Activated naive CD8-positive, alpha-beta T cell treated with anti-CD3 and anti-CD28 coated beads for 36 hours (primary cell): ENCODE results near the gene OR2Z1. TPM values are rescaled to one million over a fixed set of nuclear protein-coding genes. Genes with fewer than 3 reads are reported as not detected.
"Not testable (repeated sequence)": the region's sequence is repeated elsewhere in the genome, so short reads cannot be mapped to it uniquely, and the experiment has no call there.

ENCODE experiments used
- DNase-seq: peaks from one replicate; pipeline ENCODE4 v3.0.0; 2021
- H3K27ac Mint-ChIP-seq: one replicate; pipeline ENCODE4 v1.8.0; 2022; ENCODE audit warnings: mild to moderate bottlenecking, moderate library complexity, mixed read lengths
- H3K27me3 Mint-ChIP-seq: one replicate; pipeline ENCODE4 v1.8.0; 2022; ENCODE audit warnings: mild to moderate bottlenecking, mixed read lengths
- H3K36me3 Mint-ChIP-seq: one replicate; pipeline ENCODE4 v1.8.0; 2021; ENCODE audit warnings: mild to moderate bottlenecking, mixed read lengths
- H3K4me1 Mint-ChIP-seq: one replicate; pipeline ENCODE4 v1.8.0; 2021; ENCODE audit warnings: mixed read lengths
- H3K4me3 Mint-ChIP-seq: one replicate; pipeline ENCODE4 v1.8.0; 2022; ENCODE audit warnings: mild to moderate bottlenecking, moderate library complexity, mixed read lengths
- H3K9me3 Mint-ChIP-seq: one replicate; pipeline ENCODE4 v1.8.0; 2022; ENCODE audit warnings: mixed read lengths
- total RNA-seq, 2 experiments: library from RNA; stranded (reverse); gene quantifications; one replicate each; pipeline ENCODE4 v1.2.3, GENCODE V29; 2021

OR2Z1 gene
- total RNA-seq, 2 experiments from 2014 or later, result not detected

GRCh38 chr19:8696993-8697392 is 24.4 kb upstream of the OR2Z1 start:
- no peaks in the 10 kb centered on the region for H3K36me3 Mint-ChIP-seq
- no peak for DNase-seq
- no peak overlapping the region for H3K4me3 Mint-ChIP-seq
- no peak overlapping the region for H3K27ac Mint-ChIP-seq
- H3K4me1 Mint-ChIP-seq, result peaks cover 22% of the 10 kb centered on the region
- peaks cover 12% of the 10 kb centered on the region for H3K27me3 Mint-ChIP-seq
- H3K9me3 Mint-ChIP-seq, result no peaks in the 10 kb centered on the region

- H3K36me3 Mint-ChIP-seq, result no peaks in the 10 kb centered on the region
- peak; percentile 32 for DNase-seq
- H3K4me1 Mint-ChIP-seq, result peaks cover 30% of the 10 kb centered on the region
- H3K27me3 Mint-ChIP-seq, result peaks cover 8% of the 10 kb centered on the region
- no peak overlapping the region for H3K27ac Mint-ChIP-seq
- H3K4me3 Mint-ChIP-seq, result no peak overlapping the region
- H3K9me3 Mint-ChIP-seq, result no peaks in the 10 kb centered on the region
Measured at GRCh38 chr19:8697671-8698432, 23.6 kb upstream of the OR2Z1 start.

- no peak within 1 kb of the TSS for H3K27ac Mint-ChIP-seq
- no peak within 1 kb of the TSS for H3K4me3 Mint-ChIP-seq
- H3K36me3 Mint-ChIP-seq, result no peaks in the 10 kb centered on the region
- H3K4me1 Mint-ChIP-seq, result peaks cover 35% of the 10 kb centered on the region
- H3K9me3 Mint-ChIP-seq, result no peaks in the 10 kb centered on the region
- peaks cover 8% of the 10 kb centered on the region for H3K27me3 Mint-ChIP-seq
- no peak for DNase-seq
Measured at GRCh38 chr19:8698433-8699063, 22.9 kb upstream of the OR2Z1 start, which contains the start of gene ACTL9. Gene ACTL9, minus strand, starts transcription at chr19:8698795. Its CDS starts 94 bp downstream, at chr19:8698701.

GRCh38 chr19:8699908-8700307 is 21.5 kb upstream of the OR2Z1 start:
- Mint-ChIP-seq H3K27ac (no peak overlapping the region), H3K27me3 (peaks cover 8% of the 10 kb centered on the region), H3K4me3 (no peak overlapping the region), H3K36me3 (no peaks in the 10 kb centered on the region), H3K4me1 (peaks cover 43% of the 10 kb centered on the region), H3K9me3 (no peaks in the 10 kb centered on the region)
- DNase-seq, result no peak

- DNase-seq, result no peak
- no peaks in the 10 kb centered on the region for H3K9me3 Mint-ChIP-seq
- H3K4me3 Mint-ChIP-seq, result no peak overlapping the region
- H3K27me3 Mint-ChIP-seq, result peaks cover 8% of the 10 kb centered on the region
- H3K27ac Mint-ChIP-seq, result no peak overlapping the region
- H3K4me1 Mint-ChIP-seq, result peaks cover 52% of the 10 kb centered on the region
- no peaks in the 10 kb centered on the region for H3K36me3 Mint-ChIP-seq
Measured at GRCh38 chr19:8700956-8701355, 20.5 kb upstream of the OR2Z1 start.

GRCh38 chr19:8702350-8702749 is 19.1 kb upstream of the OR2Z1 start:
- H3K9me3 Mint-ChIP-seq, result no peaks in the 10 kb centered on the region
- H3K4me3 Mint-ChIP-seq, result peak overlapping the region; percentile 13
- no peaks in the 10 kb centered on the region for H3K36me3 Mint-ChIP-seq
- H3K4me1 Mint-ChIP-seq, result peaks cover 47% of the 10 kb centered on the region
- H3K27ac Mint-ChIP-seq, result peak overlapping the region; percentile 18
- peak; percentile 50 for DNase-seq
- no peaks in the 10 kb centered on the region for H3K27me3 Mint-ChIP-seq

GRCh38 chr19:8703223-8703622 is 18.2 kb upstream of the OR2Z1 start:
- Mint-ChIP-seq H3K9me3 (no peaks in the 10 kb centered on the region), H3K27ac (no peak overlapping the region), H3K4me1 (peaks cover 47% of the 10 kb centered on the region), H3K4me3 (no peak overlapping the region), H3K36me3 (no peaks in the 10 kb centered on the region), H3K27me3 (no peaks in the 10 kb centered on the region)
- no peak for DNase-seq

GRCh38 chr19:8705304-8705703 is 16.1 kb upstream of the OR2Z1 start:
- Mint-ChIP-seq H3K4me1 (peaks cover 50% of the 10 kb centered on the region), H3K27ac (peak overlapping the region; percentile 63)
- not testable (repeated sequence) for DNase-seq, H3K4me3 Mint-ChIP-seq, H3K9me3 Mint-ChIP-seq, H3K36me3 Mint-ChIP-seq, H3K27me3 Mint-ChIP-seq

GRCh38 chr19:8705742-8706141 is 15.7 kb upstream of the OR2Z1 start:
- Mint-ChIP-seq H3K36me3 (peaks cover 2% of the 10 kb centered on the region), H3K27me3 (no peaks in the 10 kb centered on the region), H3K4me3 (no peak overlapping the region), H3K4me1 (peaks cover 49% of the 10 kb centered on the region), H3K27ac (peak overlapping the region; percentile 63), H3K9me3 (no peaks in the 10 kb centered on the region)
- DNase-seq, result no peak

- peaks cover 10% of the 10 kb centered on the region for H3K4me1 Mint-ChIP-seq
- not testable (repeated sequence) for H3K36me3 Mint-ChIP-seq, H3K4me3 Mint-ChIP-seq, DNase-seq, H3K27me3 Mint-ChIP-seq, H3K9me3 Mint-ChIP-seq, H3K27ac Mint-ChIP-seq
Measured at GRCh38 chr19:8710337-8710736, 11.1 kb upstream of the OR2Z1 start.

GRCh38 chr19:8722032-8722431 is 598 bp downstream of the OR2Z1 start:
- Mint-ChIP-seq H3K4me3 (no peak overlapping the region), H3K36me3 (no peaks in the 10 kb centered on the region), H3K4me1 (no peaks in the 10 kb centered on the region), H3K27ac (no peak overlapping the region), H3K9me3 (peaks cover 4% of the 10 kb centered on the region), H3K27me3 (peaks cover 12% of the 10 kb centered on the region)
- no peak for DNase-seq

- H3K4me3 Mint-ChIP-seq, result no peak overlapping the region
- no peak overlapping the region for H3K27ac Mint-ChIP-seq
- no peaks in the 10 kb centered on the region for H3K9me3 Mint-ChIP-seq
- H3K4me1 Mint-ChIP-seq, result no peaks in the 10 kb centered on the region
- no peak for DNase-seq
- H3K36me3 Mint-ChIP-seq, result no peaks in the 10 kb centered on the region
- H3K27me3 Mint-ChIP-seq, result peaks cover 12% of the 10 kb centered on the region
Measured at GRCh38 chr19:8724276-8724675, 2.8 kb downstream of the OR2Z1 start.

- Mint-ChIP-seq H3K4me3 (no peak overlapping the region), H3K4me1 (no peaks in the 10 kb centered on the region), H3K9me3 (no peaks in the 10 kb centered on the region), H3K27me3 (peaks cover 8% of the 10 kb centered on the region), H3K27ac (no peak overlapping the region), H3K36me3 (no peaks in the 10 kb centered on the region)
- peak; percentile 3 for DNase-seq
Measured at GRCh38 chr19:8731428-8732169, 10.2 kb downstream of the OR2Z1 start.

- H3K4me1 Mint-ChIP-seq, result no peaks in the 10 kb centered on the region
- no peaks in the 10 kb centered on the region for H3K27me3 Mint-ChIP-seq
- no peak overlapping the region for H3K4me3 Mint-ChIP-seq
- no peaks in the 10 kb centered on the region for H3K36me3 Mint-ChIP-seq
- H3K27ac Mint-ChIP-seq, result no peak overlapping the region
- no peaks in the 10 kb centered on the region for H3K9me3 Mint-ChIP-seq
- DNase-seq, result no peak
Measured at GRCh38 chr19:8738377-8738776, 16.9 kb downstream of the OR2Z1 start.

GRCh38 chr19:8739291-8740065 is 18.0 kb downstream of the OR2Z1 start:
- H3K4me3 Mint-ChIP-seq, H3K36me3 Mint-ChIP-seq, H3K9me3 Mint-ChIP-seq, H3K4me1 Mint-ChIP-seq, DNase-seq, H3K27me3 Mint-ChIP-seq, H3K27ac Mint-ChIP-seq: not testable (repeated sequence)
